HG03354 (cell line): ENCODE data around the gene POLR2C.

Experiments used
- ATAC-seq: cut with Tn5 transposase; IDR thresholded peaks from one replicate; pipeline ENCODE4 v1.9.1; 2021; ENCODE audit warnings: mild to moderate bottlenecking; ENCODE audit not compliant: unreplicated experiment, poor library complexity, severe bottlenecking

The POLR2C gene

GRCh38 chr16:57446531-57447185, 15.8 kb upstream of the POLR2C start:
- peak; percentile 49 for ATAC-seq

GRCh38 chr16:57447186-57447962, 15.1 kb upstream of the POLR2C start, which contains the start of the genes CIAPIN1 and COQ9:
CIAPIN1 (minus strand) TSS chr16:57447385; CDS start chr16:57440928, 6,457 bp downstream.
COQ9 (plus strand) TSS chr16:57447479; CDS start chr16:57447506, 27 bp downstream.
- peak; percentile 97 for ATAC-seq

- ATAC-seq = no peak
These were observed 10.5 kb upstream of the POLR2C start for GRCh38 chr16:57452021-57452420.

DNA sequence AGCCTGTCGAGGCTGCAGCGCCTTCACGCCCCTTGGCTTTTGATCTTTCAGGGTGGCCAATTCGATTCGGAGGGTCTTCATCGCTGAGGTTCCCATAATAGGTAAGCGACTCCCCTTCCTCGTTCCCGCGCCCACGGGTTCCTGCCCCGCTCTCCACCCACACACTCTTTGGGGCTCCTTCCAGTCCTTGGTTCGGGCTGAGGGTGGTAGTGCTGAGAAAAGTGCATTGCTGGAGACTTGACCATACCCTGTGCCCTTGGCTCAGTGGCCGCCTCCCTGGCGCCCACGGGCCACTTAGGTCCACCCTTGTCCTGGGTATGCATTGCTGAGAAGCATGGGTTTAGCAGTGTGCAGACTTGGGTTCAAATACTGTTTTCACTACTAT, 491 bp downstream of the POLR2C start:
- peak; percentile 28 for ATAC-seq

DNA sequence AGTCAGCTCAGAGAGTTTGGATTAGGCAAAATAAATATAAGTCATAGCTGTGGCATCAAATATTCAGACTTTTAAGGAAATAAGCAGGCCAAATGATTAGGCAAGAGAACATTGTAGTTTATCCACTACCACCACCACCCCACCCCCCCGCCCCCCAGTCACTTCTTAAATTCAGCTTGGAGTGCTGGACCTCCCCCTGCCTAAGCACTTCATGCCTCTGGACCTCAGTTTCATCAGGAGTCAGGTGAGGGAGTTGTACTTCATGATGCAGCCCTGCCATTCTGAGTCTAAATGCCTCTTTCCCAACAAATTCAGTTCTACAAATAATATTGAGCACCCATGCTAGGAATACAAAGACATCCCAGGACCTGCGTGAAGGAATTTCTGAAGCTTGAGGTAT, 2.0 kb downstream of the POLR2C start:
- no peak for ATAC-seq

DNA sequence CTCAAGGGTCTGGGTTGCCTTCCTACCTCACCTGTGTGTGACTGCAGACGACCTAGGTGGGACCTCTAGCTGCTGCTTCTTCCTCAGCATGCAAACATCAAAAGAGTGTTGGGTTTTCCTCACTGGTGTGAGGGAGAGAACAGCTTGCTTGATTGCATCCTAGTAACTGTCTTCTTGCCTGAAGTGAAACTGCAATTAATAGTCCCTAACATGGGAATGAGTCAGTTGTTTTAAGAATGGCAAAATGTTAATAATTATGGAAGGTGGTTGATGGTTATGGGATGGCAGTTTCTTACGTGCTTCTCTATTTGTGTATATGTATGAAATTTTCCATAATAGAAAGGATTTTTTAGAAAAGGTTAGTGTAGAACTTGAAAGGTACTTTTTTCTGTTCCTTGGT, 5.9 kb downstream of the POLR2C start:
- no peak for ATAC-seq

GRCh38 chr16:57469046-57469445, 6.6 kb downstream of the POLR2C start:
- ATAC-seq = no peak

DNA sequence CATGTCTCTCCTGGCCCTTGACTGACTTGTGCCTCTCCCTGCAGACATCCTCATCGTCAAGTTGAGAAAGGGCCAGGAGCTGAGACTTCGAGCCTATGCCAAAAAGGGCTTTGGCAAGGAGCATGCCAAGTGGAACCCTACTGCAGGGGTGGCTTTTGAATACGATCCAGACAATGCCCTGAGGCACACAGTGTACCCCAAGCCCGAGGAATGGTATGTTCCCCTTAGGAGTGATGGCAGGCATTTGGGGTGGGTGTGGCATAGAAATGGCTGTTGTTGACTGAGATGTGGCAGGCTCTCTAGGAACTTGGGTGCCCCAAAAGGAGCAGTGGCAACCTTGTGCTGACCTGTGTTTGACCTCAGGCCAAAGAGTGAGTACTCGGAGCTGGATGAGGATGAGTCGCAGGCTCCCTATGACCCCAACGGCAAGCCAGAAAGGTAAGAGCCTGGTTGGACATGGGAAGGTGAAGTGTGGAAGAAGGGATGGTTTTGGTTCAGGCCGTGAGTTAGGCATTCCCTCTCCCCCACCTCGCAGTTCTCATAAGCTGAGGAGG, 7.5 kb downstream of the POLR2C start:
- no peak for ATAC-seq

GRCh38 chr16:57470711-57471110, 8.2 kb downstream of the POLR2C start:
- no peak for ATAC-seq

DNA sequence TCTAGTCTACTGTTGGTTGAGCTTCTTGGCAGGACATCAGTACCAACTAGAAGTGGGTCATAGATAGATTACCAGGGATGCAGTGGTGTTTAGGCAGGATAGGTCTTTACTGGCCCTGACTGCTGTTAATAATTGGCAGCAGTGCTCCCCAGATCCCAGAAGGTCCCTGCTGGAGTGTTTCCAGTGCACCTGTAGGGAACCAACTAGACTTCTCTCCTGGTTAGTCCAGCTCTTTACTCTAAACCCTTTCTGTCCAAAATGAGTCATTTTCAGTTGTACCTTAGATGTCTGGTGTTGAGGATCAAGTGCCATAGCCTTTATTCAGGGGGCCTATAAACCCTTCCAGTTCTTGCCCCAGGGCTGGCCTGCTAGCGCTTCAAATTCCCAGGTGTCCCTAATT, 8.7 kb downstream of the POLR2C start:
- no peak for ATAC-seq

DNA sequence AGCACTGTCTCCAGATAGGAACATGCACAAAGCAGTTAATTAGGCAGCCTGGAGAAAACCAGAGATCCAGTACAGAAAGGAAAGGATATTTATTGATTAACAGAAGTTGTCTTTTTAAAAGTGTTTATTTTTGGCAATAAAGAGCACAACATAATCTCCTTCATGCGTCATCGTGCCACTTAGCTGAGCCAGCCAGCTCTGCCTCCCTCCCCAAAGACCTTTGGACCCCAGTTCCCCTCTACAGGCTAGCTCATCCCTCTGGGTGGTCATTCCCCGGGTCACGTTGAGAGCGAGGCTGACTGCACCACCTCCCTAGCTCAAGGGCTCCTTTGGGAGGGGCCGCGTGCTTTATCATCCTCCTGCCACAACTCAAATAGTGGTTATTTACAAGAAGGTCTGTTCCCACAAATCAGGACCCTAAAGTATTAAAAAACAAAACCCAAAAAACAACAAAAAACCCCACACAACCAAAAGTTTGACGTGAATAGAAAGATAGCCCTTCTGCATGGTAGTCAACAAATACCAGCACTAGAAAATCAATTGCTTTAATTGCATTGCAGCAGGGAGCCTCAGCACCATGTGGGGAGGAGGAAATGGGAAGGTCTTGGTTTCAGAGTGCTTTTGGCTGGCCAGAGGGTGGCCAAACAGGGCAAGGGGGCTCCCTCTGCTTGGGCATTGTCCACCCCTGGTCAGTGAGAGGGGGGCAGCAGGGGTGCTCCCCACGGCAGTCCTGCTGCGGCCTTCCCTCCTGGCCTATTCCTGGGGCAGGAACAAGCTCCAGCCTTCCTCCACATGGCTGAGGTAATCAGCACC, 9.6 kb downstream of the POLR2C start:
- ATAC-seq = no peak

DNA sequence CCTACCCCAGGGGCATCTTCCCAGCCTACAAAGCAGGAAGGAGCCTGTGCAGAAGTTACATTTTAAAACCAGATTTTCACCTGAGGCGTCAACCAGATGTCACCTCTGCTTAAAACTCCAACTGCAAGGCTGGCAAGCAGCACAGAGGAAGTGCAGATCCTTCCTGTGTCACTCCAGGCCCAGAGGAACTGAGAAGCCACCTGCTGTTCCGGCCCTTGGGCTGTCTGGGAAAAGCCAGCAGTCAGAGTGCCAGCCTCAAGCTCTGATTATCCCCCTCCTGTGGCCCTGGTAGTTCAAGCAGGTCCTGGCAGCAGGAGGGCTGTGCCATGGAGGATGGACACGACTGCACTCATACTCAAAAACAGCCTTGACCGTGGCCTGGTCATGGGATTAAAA, 10.2 kb downstream of the POLR2C start:
- no peak for ATAC-seq

- ATAC-seq = no peak
These were observed 10.8 kb downstream of the POLR2C start for GRCh38 chr16:57473176-57473840.

GRCh38 chr16:57473906-57474305, 11.4 kb downstream of the POLR2C start:
- no peak for ATAC-seq

DNA sequence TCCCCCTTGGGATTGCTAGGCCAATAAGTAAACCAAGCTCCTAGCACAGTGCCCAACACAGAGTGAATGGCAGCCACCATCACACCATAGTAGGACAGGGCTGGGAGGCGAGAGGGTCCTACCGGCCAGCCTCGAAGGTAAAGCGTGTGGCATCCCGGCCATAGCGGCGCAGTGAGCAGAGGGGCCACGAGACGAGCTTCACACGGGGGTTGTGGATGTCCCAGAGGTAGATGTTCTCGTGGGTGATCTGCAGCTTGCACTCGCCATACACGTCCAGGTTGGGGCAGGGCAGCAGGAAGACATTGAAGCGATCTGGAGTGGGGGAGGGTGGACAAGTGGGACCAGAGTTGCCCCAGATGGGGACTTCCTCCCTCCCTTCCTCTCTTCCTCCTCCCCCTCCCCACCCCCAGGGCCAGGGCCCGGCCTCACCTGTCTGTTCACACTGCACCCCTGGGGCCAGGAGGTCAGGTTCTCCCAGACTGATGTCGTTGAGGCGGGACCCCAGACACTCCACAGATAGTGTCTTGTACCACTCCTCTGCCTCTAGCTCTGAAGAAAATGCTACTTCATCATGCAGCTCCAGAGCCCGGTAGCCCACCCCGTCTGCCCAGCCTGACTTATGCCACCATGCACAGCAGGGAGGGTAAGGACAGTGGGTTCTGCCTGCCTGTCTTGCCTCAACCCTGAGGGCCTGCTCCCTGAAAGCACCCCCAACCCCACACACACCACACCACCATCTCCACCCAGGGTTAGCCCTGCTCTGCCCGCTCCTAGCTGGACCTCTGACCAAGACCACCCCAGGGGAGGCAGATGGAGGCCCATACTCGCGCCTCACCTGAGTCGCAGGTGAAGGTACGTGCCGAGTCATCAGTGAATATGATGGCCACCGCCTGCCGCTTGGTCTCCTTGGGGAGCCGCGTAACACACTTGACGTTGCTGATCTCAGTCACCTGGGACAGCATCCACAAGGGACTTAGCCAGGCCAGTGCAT, 12.5 kb downstream of the POLR2C start:
- no peak for ATAC-seq

DNA sequence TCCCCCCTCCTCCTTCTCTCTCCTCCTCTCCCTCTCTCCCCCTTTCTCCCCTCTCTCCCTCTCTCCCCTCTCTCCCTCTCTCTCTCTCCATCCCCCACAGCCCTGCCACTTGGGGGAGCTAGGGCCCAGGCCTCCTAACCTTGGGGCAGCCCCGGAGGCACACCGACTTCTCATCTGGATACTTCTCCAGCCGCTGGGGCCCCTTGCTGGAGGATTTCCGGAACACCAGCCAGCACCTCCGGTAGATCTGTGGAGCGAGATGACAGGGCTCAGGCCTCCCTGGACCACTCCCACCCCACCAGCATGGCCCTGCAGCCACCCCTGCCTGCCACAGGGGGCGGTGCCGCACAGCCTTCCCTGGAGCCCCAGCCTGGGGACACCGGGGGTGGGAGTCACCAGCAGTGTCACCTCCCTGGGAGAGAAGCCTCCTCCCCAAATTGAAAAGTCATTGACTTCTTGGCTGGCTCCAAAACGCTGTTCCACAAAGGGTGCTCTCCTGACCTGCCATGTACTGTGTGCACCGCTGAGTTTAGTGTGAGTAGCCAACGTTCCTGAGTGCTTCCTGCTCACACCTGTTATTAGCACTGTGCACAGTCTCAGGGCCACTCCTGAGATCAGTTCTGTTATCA, 13.3 kb downstream of the POLR2C start:
- peak; percentile 98 for ATAC-seq

GRCh38 chr16:57476546-57477410, 14.3 kb downstream of the POLR2C start:
- ATAC-seq = no peak
